Stimulated activated CD8-positive, alpha-beta memory T cell treated with anti-CD3 and anti-CD28 coated beads, Interleukin-12 subunit alpha, Interleukin-12 subunit beta, amount 100 ng/mL, for 4 hours (primary cell): ENCODE measurements around the gene PNPLA3.
A peak's percentile ranks its signal among the peaks of the same experiment; 100 is the strongest.

Source experiments
- DNase-seq: peaks from one replicate; pipeline ENCODE4 v3.0.0-alpha.2; 2020; ENCODE audit warnings: low read depth

Gene PNPLA3

GRCh38 chr22:43924877-43925276 lies 1.3 kb downstream of the PNPLA3 start:
- no peak for DNase-seq

DNA sequence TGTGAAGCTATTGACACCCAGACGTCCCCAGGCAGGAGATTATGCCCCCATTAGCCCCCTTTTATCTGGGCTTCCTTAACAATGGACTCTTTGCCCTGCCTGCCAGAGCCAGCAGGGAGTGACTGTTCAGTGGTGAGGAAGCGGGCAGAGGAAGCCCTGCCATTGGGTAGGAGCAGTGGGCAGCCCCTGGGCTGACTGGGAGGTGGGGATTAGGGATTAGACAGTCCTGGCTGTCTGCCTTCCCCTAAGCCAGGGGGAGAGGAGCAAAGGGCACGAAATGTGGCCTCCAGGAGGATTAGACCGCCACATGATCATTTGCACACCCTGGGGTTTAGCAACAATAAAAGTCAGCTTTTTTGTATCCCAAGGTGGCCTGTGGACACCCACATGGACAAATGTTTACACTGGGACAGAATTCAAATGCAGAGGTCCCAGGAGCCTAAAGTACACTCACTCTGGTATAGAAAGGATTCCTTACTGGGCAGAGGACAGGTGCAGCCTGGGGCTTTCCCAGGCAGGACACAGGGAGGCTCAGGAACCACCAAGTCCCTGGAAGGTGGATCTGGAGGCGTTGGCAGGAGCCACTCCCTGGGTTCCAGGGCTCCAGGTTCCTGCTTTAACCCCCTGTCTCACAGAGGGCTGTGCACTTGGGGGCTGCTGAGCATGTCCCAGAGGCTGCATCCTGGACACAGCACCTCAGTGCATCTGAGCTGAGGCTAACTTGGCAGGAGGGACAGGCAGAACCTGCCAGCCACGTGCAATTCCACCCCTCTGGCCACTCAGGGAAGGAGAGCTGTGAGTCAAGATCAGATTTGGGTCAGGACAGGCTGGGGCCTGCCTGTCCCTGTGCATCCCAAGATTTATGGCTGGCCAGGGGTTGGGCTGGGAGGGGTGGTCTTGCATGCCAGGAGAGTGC lies 2.1 kb downstream of the PNPLA3 start:
- DNase-seq, result no peak

DNA sequence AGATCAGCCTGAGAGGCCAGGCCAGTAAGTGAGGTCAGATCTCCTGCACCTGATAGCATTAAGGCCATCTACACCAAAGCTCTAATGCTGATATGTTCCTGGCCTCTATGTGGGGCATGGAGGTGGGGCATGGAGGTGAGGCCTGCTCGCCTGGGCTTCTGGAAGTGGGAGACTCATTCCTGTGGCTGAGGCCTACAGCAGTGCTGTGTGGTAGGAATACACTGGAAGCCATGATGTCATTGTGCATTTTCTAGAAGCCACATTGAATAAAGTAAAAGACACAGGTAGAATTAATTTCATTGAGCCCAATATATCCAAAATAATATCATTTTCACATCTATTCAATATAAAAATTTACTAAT lies 2.7 kb downstream of the PNPLA3 start:
- DNase-seq, result no peak

- DNase-seq, result no peak
These were observed 4.9 kb downstream of the PNPLA3 start for GRCh38 chr22:43928468-43928867.

DNA sequence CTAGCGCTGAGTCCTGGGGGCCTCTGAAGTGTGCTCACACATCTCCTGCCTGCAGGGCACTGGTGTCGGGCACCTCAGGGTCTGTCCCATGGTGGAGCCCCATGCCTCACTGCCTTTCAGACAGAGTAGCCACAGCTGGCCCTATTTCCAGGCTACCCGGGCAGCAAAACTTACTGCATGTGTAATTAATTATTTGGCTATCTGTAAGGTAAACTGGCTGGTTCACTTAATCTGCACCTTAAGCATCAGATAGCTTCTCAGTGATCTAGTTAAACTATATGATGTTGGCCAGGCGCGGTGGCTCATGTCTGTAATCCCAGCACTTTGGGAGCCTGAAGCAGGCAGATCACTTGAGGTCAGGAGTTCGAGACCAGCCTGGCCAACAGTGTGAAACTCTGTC lies 5.3 kb downstream of the PNPLA3 start:
- DNase-seq, result no peak

DNA sequence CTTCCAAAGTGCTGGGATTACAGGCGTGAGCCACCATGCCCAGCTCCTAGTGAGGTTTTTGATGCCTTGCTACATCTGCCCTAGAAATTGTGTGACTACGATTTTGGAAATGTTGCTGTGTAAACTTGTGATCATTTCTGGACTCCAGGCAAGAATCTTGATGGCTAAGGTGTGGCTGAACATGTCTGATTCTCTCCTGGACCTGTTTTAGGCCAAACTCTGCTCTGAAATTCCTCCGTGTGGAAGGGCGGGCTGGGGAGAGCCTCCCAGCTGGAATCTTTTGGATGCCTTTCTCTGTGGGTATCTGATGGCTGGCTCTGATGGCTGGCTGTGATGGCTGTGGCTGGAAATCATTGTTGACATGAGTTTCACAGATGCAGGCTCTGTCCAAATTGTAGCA lies 8.2 kb downstream of the PNPLA3 start:
- DNase-seq, result no peak

DNA sequence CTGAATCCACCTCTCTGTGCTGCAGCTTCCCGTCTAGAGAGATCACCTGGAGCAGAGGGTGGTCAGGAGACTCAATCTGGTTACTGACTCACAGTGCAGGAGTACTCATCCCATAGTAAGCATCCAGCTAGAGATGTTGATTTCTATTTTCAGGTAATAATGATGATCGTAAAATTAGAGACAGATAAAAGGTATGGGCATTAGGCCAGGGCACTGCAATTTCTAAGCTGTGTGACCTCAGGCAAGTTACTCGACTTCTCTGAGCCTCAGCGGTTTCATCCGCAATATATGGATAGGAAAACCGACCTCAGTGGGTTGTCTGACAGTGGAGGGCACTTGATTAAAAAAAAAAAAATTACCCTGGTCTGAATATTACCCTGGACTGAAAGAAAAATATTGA lies 17.8 kb downstream of the PNPLA3 start:
- no peak for DNase-seq

GRCh38 chr22:43944670-43945430 lies 21.2 kb downstream of the PNPLA3 start:
- no peak for DNase-seq

GRCh38 chr22:43945632-43946383 lies 22.2 kb downstream of the PNPLA3 start:
- DNase-seq, result peak; percentile 37

- no peak for DNase-seq
These were observed 22.7 kb downstream of the PNPLA3 start for GRCh38 chr22:43946384-43946667.

- DNase-seq, result no peak
These were observed 25.3 kb downstream of the PNPLA3 start for GRCh38 chr22:43948836-43949406.

- DNase-seq, result no peak
These were observed 27.8 kb downstream of the PNPLA3 start for GRCh38 chr22:43951391-43951790.

DNA sequence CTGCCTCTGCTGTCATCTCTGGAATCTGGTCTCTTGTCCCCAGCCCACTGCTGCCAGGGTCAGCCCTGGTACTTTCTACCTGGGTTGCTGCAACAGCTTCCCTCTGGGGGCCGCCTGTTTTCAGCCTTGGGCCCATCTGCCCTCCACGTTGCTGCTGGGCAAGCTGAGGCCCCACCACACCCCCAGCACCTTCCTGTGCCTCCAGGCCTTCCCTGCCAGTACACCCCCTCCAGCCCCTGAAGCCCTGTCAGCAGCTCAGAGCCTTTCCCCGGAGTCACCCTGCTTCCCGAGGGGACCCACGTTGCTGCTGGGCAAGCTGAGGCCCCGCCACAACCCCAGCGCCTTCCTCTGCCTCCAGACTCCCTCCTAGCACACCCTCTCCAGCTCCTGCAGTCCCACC lies 28.4 kb downstream of the PNPLA3 start:
- DNase-seq, result no peak

DNA sequence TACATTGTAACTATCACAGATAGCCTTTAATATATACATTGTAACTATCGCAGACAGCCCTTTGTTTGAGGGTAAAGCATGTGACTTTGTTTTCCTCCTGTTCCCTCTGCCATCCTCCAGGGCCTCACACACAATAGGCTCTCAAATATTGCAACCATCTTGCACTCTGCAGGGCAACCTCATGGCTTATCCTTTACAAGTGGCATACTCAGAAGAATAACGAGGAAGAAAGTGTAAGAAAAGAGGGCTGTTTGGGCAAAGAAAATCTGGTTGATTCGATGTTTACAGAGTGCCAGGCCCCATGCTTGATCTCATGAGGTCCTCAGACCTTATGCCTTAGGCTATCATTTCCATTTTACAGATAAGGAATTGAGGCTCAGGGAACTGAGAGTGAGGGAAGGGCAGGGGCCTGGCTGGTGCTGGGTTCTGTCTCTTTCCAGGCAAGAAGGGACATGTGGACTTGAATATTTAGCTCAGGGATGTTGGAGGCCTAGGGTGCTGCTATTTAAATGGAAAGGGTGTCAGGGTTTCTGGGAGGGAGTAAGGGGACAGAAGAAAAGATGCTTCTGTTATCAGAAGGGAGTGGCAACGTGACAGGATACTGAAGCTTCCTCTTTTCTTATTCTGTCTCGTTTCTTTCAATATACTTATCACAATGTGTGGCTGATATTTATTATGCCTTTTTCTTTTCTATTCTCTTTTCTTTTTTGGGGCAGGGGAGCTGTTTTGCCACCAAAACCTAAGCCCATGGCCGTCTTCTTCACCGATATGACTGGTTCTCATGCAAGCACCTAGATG lies 30.6 kb downstream of the PNPLA3 start:
- no peak for DNase-seq

GRCh38 chr22:43955040-43955882 lies 31.7 kb downstream of the PNPLA3 start, which contains the start of gene SAMM50:
Gene SAMM50, plus strand, starts transcription at chr22:43955442. Its CDS starts 136 bp downstream, at chr22:43955578.
- DNase-seq, result peak; percentile 84

DNA sequence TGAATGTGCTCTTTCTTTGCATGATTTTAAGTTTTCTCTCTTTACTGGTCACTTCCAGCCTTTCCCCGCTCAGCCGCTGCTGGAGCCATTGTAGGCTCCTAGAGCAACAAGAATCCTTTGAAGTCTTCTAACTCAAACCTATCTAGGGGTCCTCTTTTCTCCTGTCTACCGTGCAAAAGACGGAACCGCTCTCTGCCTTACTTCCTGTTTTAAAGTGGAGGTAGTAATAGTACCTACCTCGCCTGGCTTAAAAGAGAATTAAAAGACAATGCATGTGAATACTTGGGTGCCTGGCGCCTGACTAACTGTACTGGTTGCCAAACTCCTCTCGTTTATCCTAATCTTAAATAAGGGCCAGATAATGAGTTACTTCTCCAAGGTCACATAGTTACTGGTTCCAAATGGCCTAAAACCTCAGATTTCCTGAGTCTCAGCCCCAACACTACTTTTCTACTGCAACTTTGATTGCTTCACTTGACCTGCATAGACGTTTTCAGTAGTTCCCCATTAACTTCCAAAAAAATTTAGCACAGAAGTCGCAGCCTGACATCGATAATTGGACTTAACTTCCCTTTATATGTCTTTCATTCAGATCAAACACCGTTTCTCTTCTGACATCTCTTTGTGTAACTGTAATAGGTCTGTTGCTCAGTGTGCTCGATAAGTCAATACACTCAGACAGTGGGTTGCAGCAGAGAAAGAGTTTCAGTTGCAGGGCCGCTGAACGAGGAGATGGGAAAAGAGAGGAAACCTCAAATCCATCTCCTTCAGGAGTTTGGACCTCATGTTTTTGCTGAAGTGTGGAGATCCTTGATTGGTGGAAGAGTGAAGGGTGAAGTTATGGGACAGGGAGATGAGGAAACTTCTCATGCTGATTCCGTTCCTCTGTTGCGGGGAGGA lies 32.5 kb downstream of the PNPLA3 start:
- no peak for DNase-seq

- DNase-seq, result no peak
These were observed 33.3 kb downstream of the PNPLA3 start for GRCh38 chr22:43956805-43957463.

DNA sequence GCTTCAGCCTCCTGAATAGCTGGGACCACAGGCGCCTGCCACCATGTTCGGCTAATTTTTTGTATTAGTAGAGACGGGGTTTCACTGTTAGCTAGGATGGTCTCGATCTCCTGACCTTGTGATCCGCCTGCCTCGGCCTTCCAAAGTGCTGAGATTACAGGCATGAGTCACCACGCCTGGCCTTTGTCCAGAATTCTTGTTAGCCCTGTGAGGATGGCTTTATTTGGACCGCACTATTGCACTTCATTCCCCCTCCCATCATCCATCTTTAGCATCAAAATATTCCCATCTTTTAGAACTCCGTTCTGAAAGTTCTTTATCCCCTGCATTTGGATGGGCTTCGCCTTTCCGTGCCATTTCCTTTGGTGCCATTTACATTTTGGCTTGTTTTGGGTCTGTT lies 34.3 kb downstream of the PNPLA3 start:
- DNase-seq, result no peak

GRCh38 chr22:43964314-43964857 lies 40.8 kb downstream of the PNPLA3 start:
- no peak for DNase-seq
